ENCODE measurements around the gene NT5M. TPM values are rescaled to one million over a fixed set of nuclear protein-coding genes. Genes with fewer than 3 reads are reported as not detected.

Gene NT5M
- total and polyA plus RNA-seq, 11 donors, result 4.1 to 15.1 (median 7.6) TPM

GRCh38 chr17:17303847-17304490, 796 bp downstream of the NT5M start:
- TF ChIP-seq POLR2A (IDR thresholded peaks at IDR 0.05) (no peak), CTCF (IDR thresholded peaks at IDR 0.05) (no peak)
- Histone ChIP-seq H3K4me1 (peaks cover 0 to 38% (median 8%) of the 10 kb centered on the region in 12 donors), H3K9me3 (no peaks in the 10 kb centered on the region), H3K4me3 (peak overlapping the region; percentile 28 to 76 (median 60)), H3K36me3 (no peaks in the 10 kb centered on the region), H3K27ac (peak overlapping the region; percentile 13 to 79 (median 60)), H3K27me3 (no peaks in the 10 kb centered on the region)
- 19 to 30% (median 19%) methylated on average over 14 to 21 of the region's 21 CpGs for WGBS, 4 donors
- no peak for DNase-seq
- intact Hi-C loops (cut with DNase I), result loop anchor here in 2 of 10 donors (10.0 kb wide), 2 partner anchors 61 to 299 kb away; no protein-coding TSS in a partner anchor
- ATAC-seq, result peak in 1 of 4 donors; percentile 27

GRCh38 chr17:17304521-17304985, 1.4 kb downstream of the NT5M start:
- intact Hi-C loops (cut with DNase I), result loop anchor here in 2 of 10 donors (10.0 kb wide), 2 partner anchors 60 to 300 kb away; no protein-coding TSS in a partner anchor

GRCh38 chr17:17305281-17305801, 2.2 kb downstream of the NT5M start:
- DNase-seq (no peak), ATAC-seq (peak in 2 of 4 donors; percentile 34 to 54)
- no peak overlapping the region for H3K4me3 ChIP-seq
- H3K4me1 ChIP-seq, result peaks cover 0 to 36% (median 8%) of the 10 kb centered on the region in 12 donors
- intact Hi-C loops (cut with DNase I), result loop anchor here in 2 of 10 donors (10.0 kb wide), 2 partner anchors 59 to 301 kb away; no protein-coding TSS in a partner anchor
- H3K36me3 ChIP-seq, result peaks cover 0 to 3% (median 0%) of the 10 kb centered on the region in 9 donors
- H3K9me3 ChIP-seq, result no peaks in the 10 kb centered on the region
- TF ChIP-seq CTCF (IDR thresholded peaks at IDR 0.05) (no peak), POLR2A (IDR thresholded peaks at IDR 0.05) (no peak)
- H3K27ac ChIP-seq, result peak overlapping the region in 3 of 12 donors; percentile 24 to 30 (median 28)
- 34 to 52% (median 36%) methylated on average over 8 of the region's 8 CpGs for WGBS, 4 donors
- no peaks in the 10 kb centered on the region for H3K27me3 ChIP-seq

More at GRCh38 chr17:17304521-17304985, 1.4 kb downstream of the NT5M start:
- no peak for TF ChIP-seq CTCF (IDR thresholded peaks at IDR 0.05)
- TF ChIP-seq POLR2A (IDR thresholded peaks at IDR 0.05), result no peak
- no peak overlapping the region for H3K4me3 ChIP-seq
- 37 to 52% (median 46%) methylated on average over 2 of the region's 2 CpGs for WGBS, 4 donors
- H3K4me1 ChIP-seq, result peaks cover 0 to 38% (median 8%) of the 10 kb centered on the region in 12 donors
- H3K36me3 ChIP-seq, result peaks cover 0 to 3% (median 0%) of the 10 kb centered on the region in 9 donors
- no peaks in the 10 kb centered on the region for H3K9me3 ChIP-seq
- peak overlapping the region in 6 of 12 donors; percentile 13 to 79 (median 44) for H3K27ac ChIP-seq
- DNase-seq (no peak), ATAC-seq (peak in 3 of 4 donors; percentile 28 to 58 (median 56))
- H3K27me3 ChIP-seq, result no peaks in the 10 kb centered on the region

GRCh38 chr17:17309356-17309755, 6.2 kb downstream of the NT5M start:
- no peak overlapping the region for H3K4me3 ChIP-seq
- TF ChIP-seq CTCF (IDR thresholded peaks at IDR 0.05), result no peak
- no peak for TF ChIP-seq POLR2A (IDR thresholded peaks at IDR 0.05)
- H3K27me3 ChIP-seq, result no peaks in the 10 kb centered on the region
- intact Hi-C loops (cut with DNase I), result loop anchor here in 2 of 10 donors (10.0 kb wide), 2 partner anchors 55 to 305 kb away; no protein-coding TSS in a partner anchor
- H3K4me1 ChIP-seq, result peaks cover 0 to 15% (median 0%) of the 10 kb centered on the region in 12 donors
- H3K36me3 ChIP-seq, result peaks cover 0 to 4% (median 0%) of the 10 kb centered on the region in 9 donors
- 95 to 100% (median 99%) methylated on average over 1 of the region's 1 CpG for WGBS, 4 donors
- H3K9me3 ChIP-seq, result peaks cover 0 to 4% (median 0%) of the 10 kb centered on the region in 12 donors
- DNase-seq (no peak), ATAC-seq (no peak)
- H3K27ac ChIP-seq, result no peak overlapping the region

Data from heart left ventricle (tissue), 16 donors.